ENCODE data around the gene PPP1CA.

PPP1CA gene

GRCh38 chr11:67369801-67370284 lies 31.8 kb downstream of the PPP1CA start:
- DNase-seq, result no peak
- Histone ChIP-seq H3K9me3 (ENCODE audit: control extremely low read depth in 1 of 5, control insufficient read depth in 4 of 5, insufficient read depth in 2 of 5, low read depth in 1 of 5, low read length in 4 of 5) (no peaks in the 10 kb centered on the region), H3K4me1 (ENCODE audit: control extremely low read depth in 1 of 4, control insufficient read depth in 4 of 4, insufficient read depth in 4 of 4, low read length in 3 of 4) (peaks cover 0 to 91% (median 81%) of the 10 kb centered on the region in 4 experiments), H3K36me3 (ENCODE audit: control insufficient read depth in 4 of 4, insufficient read depth in 4 of 4, low read length in 3 of 4) (no peaks in the 10 kb centered on the region), H3K27ac (ENCODE audit: insufficient read depth in 1 of 2, low read depth in 1 of 2, low read length in 2 of 2, poor library complexity in 1 of 2, severe bottlenecking in 2 of 2) (no peak overlapping the region), H3K4me3 (ENCODE audit: control insufficient read depth in 1 of 7, extremely low read depth in 1 of 7, insufficient read depth in 4 of 7, low read depth in 2 of 7, low read length in 6 of 7) (no peak overlapping the region), H3K27me3 (replicated peaks in 2 of 5; ENCODE audit: control insufficient read depth in 4 of 5, insufficient read depth in 5 of 5, low read length in 4 of 5) (peaks cover 0 to 18% (median 0%) of the 10 kb centered on the region in 5 experiments)
- WGBS (ENCODE audit: insufficient coverage), result 59% methylated on average over 12 of the region's 12 CpGs
- ChIA-PET CTCF (interaction anchor here (0.7 to 25.8 kb wide), 8 partner anchors 9 to 130 kb away, joined by 3 to 892 read pairs (median 8); partner anchors contain the start of genes POLD4 and RAD9A), POLR2A (no interaction called here)

- no peak overlapping the region for H3K4me3 ChIP-seq (ENCODE audit: control insufficient read depth in 1 of 7, extremely low read depth in 1 of 7, insufficient read depth in 4 of 7, low read depth in 2 of 7, low read length in 6 of 7)
- H3K9me3 ChIP-seq (ENCODE audit: control extremely low read depth in 1 of 5, control insufficient read depth in 4 of 5, insufficient read depth in 2 of 5, low read depth in 1 of 5, low read length in 4 of 5), result no peaks in the 10 kb centered on the region
- H3K4me1 ChIP-seq (ENCODE audit: control extremely low read depth in 1 of 4, control insufficient read depth in 4 of 4, insufficient read depth in 4 of 4, low read length in 3 of 4), result peaks cover 0 to 91% (median 81%) of the 10 kb centered on the region in 4 experiments
- ChIA-PET POLR2A (no interaction called here), CTCF (interaction anchor here (0.7 to 25.8 kb wide), 4 partner anchors 10 to 17 kb away, joined by 3 to 892 read pairs (median 42); partner anchors contain the start of gene POLD4)
- WGBS (ENCODE audit: insufficient coverage), result 78% methylated on average over 7 of the region's 8 CpGs
- no peaks in the 10 kb centered on the region for H3K36me3 ChIP-seq (ENCODE audit: control insufficient read depth in 4 of 4, insufficient read depth in 4 of 4, low read length in 3 of 4)
- DNase-seq, result no peak
- H3K27ac ChIP-seq (ENCODE audit: insufficient read depth in 1 of 2, low read depth in 1 of 2, low read length in 2 of 2, poor library complexity in 1 of 2, severe bottlenecking in 2 of 2), result no peak overlapping the region
- H3K27me3 ChIP-seq (replicated peaks in 2 of 5; ENCODE audit: control insufficient read depth in 4 of 5, insufficient read depth in 5 of 5, low read length in 4 of 5), result peaks cover 0 to 12% (median 0%) of the 10 kb centered on the region in 5 experiments
Observed at GRCh38 chr11:67369275-67369674, 32.4 kb downstream of the PPP1CA start.

DNA sequence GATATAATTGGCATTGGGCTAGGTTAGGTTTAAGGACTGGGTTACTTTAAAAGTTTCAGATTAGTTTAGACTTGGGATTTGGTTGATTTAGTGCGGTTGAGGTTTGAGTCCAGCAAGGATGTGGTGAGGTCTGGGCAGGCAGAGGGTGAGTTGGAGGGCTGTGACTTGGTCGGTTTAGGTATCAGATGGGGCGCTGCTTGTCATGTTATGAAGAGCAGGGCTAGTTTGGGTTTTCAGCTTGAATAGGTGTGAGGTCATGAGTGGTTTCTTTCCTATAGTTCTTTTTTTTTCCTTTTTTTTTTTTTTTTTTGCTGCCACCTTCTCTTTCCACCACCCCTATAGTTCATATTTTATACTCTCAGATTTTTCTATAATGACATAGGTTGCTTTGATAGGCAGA lies 33.0 kb downstream of the PPP1CA start:
- Histone ChIP-seq H3K27me3 (replicated peaks in 2 of 5; ENCODE audit: control insufficient read depth in 4 of 5, insufficient read depth in 5 of 5, low read length in 4 of 5) (peaks cover 0 to 10% (median 0%) of the 10 kb centered on the region in 5 experiments), H3K9me3 (ENCODE audit: control extremely low read depth in 1 of 5, control insufficient read depth in 4 of 5, insufficient read depth in 2 of 5, low read depth in 1 of 5, low read length in 4 of 5) (no peaks in the 10 kb centered on the region), H3K36me3 (ENCODE audit: control insufficient read depth in 4 of 4, insufficient read depth in 4 of 4, low read length in 3 of 4) (no peaks in the 10 kb centered on the region), H3K4me3 (ENCODE audit: control insufficient read depth in 1 of 7, extremely low read depth in 1 of 7, insufficient read depth in 4 of 7, low read depth in 2 of 7, low read length in 6 of 7) (no peak overlapping the region), H3K4me1 (ENCODE audit: control extremely low read depth in 1 of 4, control insufficient read depth in 4 of 4, insufficient read depth in 4 of 4, low read length in 3 of 4) (peaks cover 0 to 91% (median 81%) of the 10 kb centered on the region in 4 experiments), H3K27ac (ENCODE audit: insufficient read depth in 1 of 2, low read depth in 1 of 2, low read length in 2 of 2, poor library complexity in 1 of 2, severe bottlenecking in 2 of 2) (no peak overlapping the region)
- peak; percentile 54 to 89 (median 88) for DNase-seq
- ChIA-PET CTCF (interaction anchor here (1.8 to 25.8 kb wide), 3 partner anchors 10 to 17 kb away, joined by 9 to 892 read pairs (median 74); partner anchors contain the start of gene POLD4), POLR2A (no interaction called here)
- WGBS (ENCODE audit: insufficient coverage), result 0% methylated on average over 2 of the region's 3 CpGs

DNA sequence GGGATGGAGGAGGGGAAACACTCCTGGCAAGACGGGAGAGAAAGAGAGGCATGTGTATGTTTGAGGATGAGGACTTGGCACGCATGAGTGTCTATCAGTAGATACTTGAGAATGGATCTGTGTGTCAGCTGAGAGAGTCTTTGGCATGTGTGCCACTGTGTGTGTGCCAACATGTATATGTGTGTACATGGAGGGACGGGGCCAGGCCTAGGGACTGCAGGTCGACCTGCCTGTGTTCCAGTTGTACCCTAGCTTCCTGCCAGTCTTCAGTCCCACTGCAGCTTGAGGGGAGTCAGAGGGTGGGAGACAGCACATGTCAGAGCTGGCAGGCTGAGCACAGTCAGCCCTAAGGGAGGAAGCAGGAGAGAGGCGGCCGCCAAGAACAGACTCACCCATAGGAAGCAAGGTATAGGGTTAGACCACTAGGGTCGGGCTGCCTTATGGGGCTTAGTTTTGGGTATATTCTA lies 33.9 kb downstream of the PPP1CA start:
- peaks cover 0 to 87% (median 77%) of the 10 kb centered on the region in 4 experiments for H3K4me1 ChIP-seq (ENCODE audit: control extremely low read depth in 1 of 4, control insufficient read depth in 4 of 4, insufficient read depth in 4 of 4, low read length in 3 of 4)
- H3K9me3 ChIP-seq (ENCODE audit: control extremely low read depth in 1 of 5, control insufficient read depth in 4 of 5, insufficient read depth in 2 of 5, low read depth in 1 of 5, low read length in 4 of 5), result no peaks in the 10 kb centered on the region
- 46% methylated on average over 7 of the region's 7 CpGs for WGBS (ENCODE audit: insufficient coverage)
- POLR2A ChIA-PET, result interaction anchor here (1.2 kb wide), 1 partner anchor 10 kb away, joined by 3 read pairs; no protein-coding TSS in a partner anchor
- H3K4me3 ChIP-seq (ENCODE audit: control insufficient read depth in 1 of 7, extremely low read depth in 1 of 7, insufficient read depth in 4 of 7, low read depth in 2 of 7, low read length in 6 of 7), result no peak overlapping the region
- no peak overlapping the region for H3K27ac ChIP-seq (ENCODE audit: insufficient read depth in 1 of 2, low read depth in 1 of 2, low read length in 2 of 2, poor library complexity in 1 of 2, severe bottlenecking in 2 of 2)
- no peaks in the 10 kb centered on the region for H3K36me3 ChIP-seq (ENCODE audit: control insufficient read depth in 4 of 4, insufficient read depth in 4 of 4, low read length in 3 of 4)
- peak in 2 of 3 donors; percentile 39 to 44 for DNase-seq
- peaks cover 0 to 10% (median 0%) of the 10 kb centered on the region in 5 experiments for H3K27me3 ChIP-seq (replicated peaks in 2 of 5; ENCODE audit: control insufficient read depth in 4 of 5, insufficient read depth in 5 of 5, low read length in 4 of 5)
- CTCF ChIA-PET, result interaction anchor here (0.8 to 20.0 kb wide), 6 partner anchors 10 to 19 kb away, joined by 3 to 892 read pairs (median 6); partner anchors contain the start of genes CLCF1 and RAD9A

- Histone ChIP-seq H3K4me1 (ENCODE audit: control extremely low read depth in 1 of 4, control insufficient read depth in 4 of 4, insufficient read depth in 4 of 4, low read length in 3 of 4) (peaks cover 0 to 85% (median 73%) of the 10 kb centered on the region in 4 experiments), H3K27ac (ENCODE audit: insufficient read depth in 1 of 2, low read depth in 1 of 2, low read length in 2 of 2, poor library complexity in 1 of 2, severe bottlenecking in 2 of 2) (no peak overlapping the region), H3K36me3 (ENCODE audit: control insufficient read depth in 4 of 4, insufficient read depth in 4 of 4, low read length in 3 of 4) (no peaks in the 10 kb centered on the region), H3K4me3 (ENCODE audit: control insufficient read depth in 1 of 7, extremely low read depth in 1 of 7, insufficient read depth in 4 of 7, low read depth in 2 of 7, low read length in 6 of 7) (no peak overlapping the region), H3K27me3 (replicated peaks in 2 of 5; ENCODE audit: control insufficient read depth in 4 of 5, insufficient read depth in 5 of 5, low read length in 4 of 5) (peaks cover 0 to 9% (median 0%) of the 10 kb centered on the region in 5 experiments), H3K9me3 (ENCODE audit: control extremely low read depth in 1 of 5, control insufficient read depth in 4 of 5, insufficient read depth in 2 of 5, low read depth in 1 of 5, low read length in 4 of 5) (no peaks in the 10 kb centered on the region)
- ChIA-PET CTCF (interaction anchor here (0.8 to 20.0 kb wide), 6 partner anchors 9 to 18 kb away, joined by 3 to 892 read pairs (median 6); partner anchors contain the start of genes CLCF1 and RAD9A), POLR2A (interaction anchor here (0.9 to 1.2 kb wide), 2 partner anchors 10 to 14 kb away, joined by 3 read pairs; partner anchors contain the start of gene POLD4)
- no peak for DNase-seq
- WGBS (ENCODE audit: insufficient coverage), result 41% methylated on average over 14 of the region's 25 CpGs
Observed at GRCh38 chr11:67366961-67367760, 34.5 kb downstream of the PPP1CA start.

- CTCF ChIA-PET, result interaction anchor here (1.3 to 20.0 kb wide), 4 partner anchors 10 to 35 kb away, joined by 3 to 892 read pairs (median 8); partner anchors contain the start of genes CLCF1, PPP1CA and RAD9A
- Histone ChIP-seq H3K4me1 (ENCODE audit: control extremely low read depth in 1 of 4, control insufficient read depth in 4 of 4, insufficient read depth in 4 of 4, low read length in 3 of 4) (peaks cover 0 to 79% (median 67%) of the 10 kb centered on the region in 4 experiments), H3K27me3 (replicated peaks in 2 of 5; ENCODE audit: control insufficient read depth in 4 of 5, insufficient read depth in 5 of 5, low read length in 4 of 5) (peaks cover 0 to 4% (median 0%) of the 10 kb centered on the region in 5 experiments), H3K9me3 (ENCODE audit: control extremely low read depth in 1 of 5, control insufficient read depth in 4 of 5, insufficient read depth in 2 of 5, low read depth in 1 of 5, low read length in 4 of 5) (no peaks in the 10 kb centered on the region), H3K4me3 (ENCODE audit: control insufficient read depth in 1 of 7, extremely low read depth in 1 of 7, insufficient read depth in 4 of 7, low read depth in 2 of 7, low read length in 6 of 7) (no peak overlapping the region), H3K27ac (ENCODE audit: insufficient read depth in 1 of 2, low read depth in 1 of 2, low read length in 2 of 2, poor library complexity in 1 of 2, severe bottlenecking in 2 of 2) (no peak overlapping the region), H3K36me3 (ENCODE audit: control insufficient read depth in 4 of 4, insufficient read depth in 4 of 4, low read length in 3 of 4) (no peaks in the 10 kb centered on the region)
- POLR2A ChIA-PET, result interaction anchor here (0.9 kb wide), 1 partner anchor 13 kb away, joined by 3 read pairs; the partner anchor contains the start of gene POLD4
- WGBS (ENCODE audit: insufficient coverage), result 64% methylated on average over 4 of the region's 8 CpGs
- DNase-seq, result no peak
Observed at GRCh38 chr11:67366546-67366945, 35.1 kb downstream of the PPP1CA start.
